GM12878 (cell line): ENCODE results near the gene LDOC1. TPM values are rescaled to one million over a fixed set of nuclear protein-coding genes. Genes with fewer than 3 reads are reported as not detected.

Experiments
- ATAC-seq: fragments of 200-7000 bp; cut with Tn5 transposase; 3 replicates; pipeline ENCODE4 v1.9.1; 2020; ENCODE audit warnings: mild to moderate bottlenecking, moderate library complexity
- BruUV-seq: library from RNA; stranded (reverse); fragments of 400-500 nt; replicated peaks from 2 replicates; lab custom pipeline; 2021; lab: Mats Ljungman, UMichigan
- CTCF ChIA-PET: fragments of 300-600 bp; sonication (Branson Sonifier 250); formaldehyde crosslinking; extraction: SDS; loops from one replicate; lab custom pipeline; 2021; ENCODE audit warnings: inconsistent platforms; lab: Yijun Ruan, JAX
- POLR2A ChIA-PET: fragments of 350-600 bp; formaldehyde crosslinking; extraction: SDS; loops from one replicate; lab custom pipeline; 2021; ENCODE audit warnings: inconsistent platforms; lab: Charles Lee
- RAD21 ChIA-PET: fragments of 300-600 bp; sonication (Branson Sonifier 250); formaldehyde crosslinking; loops from one replicate; lab custom pipeline; 2023; ENCODE audit warnings: antibody characterized with exemption; ENCODE audit not compliant: unreplicated experiment; lab: Charles Lee
- SMC1A ChIA-PET: fragments of 300-600 bp; sonication (Branson Sonifier 250); formaldehyde crosslinking; loops from one replicate; lab custom pipeline; 2023; ENCODE audit not compliant: unreplicated experiment, uncharacterized antibody; lab: Charles Lee
- DNase-seq: peaks from one replicate; pipeline ENCODE4 v3.0.0-alpha.2; 2011; ENCODE audit warnings: low read depth, low spot score
- FAIRE-seq: peaks from 3 replicates; lab custom pipeline; 2011; peaks lifted over from hg19 to GRCh38; lab: Jason Lieb, UNC
- H2AFZ ChIP-seq: 2 replicates; pipeline ENCODE4 v1.6.0; 2011; ENCODE audit warnings: low read depth, low read length, control low read depth; ENCODE audit not compliant: control insufficient read depth
- H3K27ac ChIP-seq: 2 replicates; pipeline ENCODE4 v1.5.1; 2011; ENCODE audit warnings: control low read depth; ENCODE audit not compliant: control insufficient read depth, insufficient read depth
- H3K27me3 ChIP-seq, 2 experiments: replicated peaks in 1 of 2; 2 replicates each; pipeline versions ENCODE4 v1.6.0 to v1.6.1; 2011; ENCODE audit warnings: low read length in 1 of 2; ENCODE audit not compliant: control insufficient read depth in 2 of 2, insufficient read depth in 2 of 2
- H3K36me3 ChIP-seq, 2 experiments: 2 replicates each; pipeline ENCODE4 v1.5.1; 2011; ENCODE audit warnings: low read length in 1 of 2; ENCODE audit not compliant: control insufficient read depth in 2 of 2, insufficient read depth in 2 of 2
- H3K4me1 ChIP-seq: 2 replicates; pipeline ENCODE4 v1.6.1; 2011; ENCODE audit warnings: mild to moderate bottlenecking, low read length, moderate library complexity, mixed read lengths; ENCODE audit not compliant: control insufficient read depth, insufficient read depth
- H3K4me2 ChIP-seq: 2 replicates; pipeline ENCODE4 v1.6.0; 2011; ENCODE audit warnings: control low read depth; ENCODE audit not compliant: control insufficient read depth, insufficient read depth
- H3K4me3 ChIP-seq: fragments of 200-600 bp; sonication (generic); 2 replicates; pipeline ENCODE4 v1.5.1; 2016
- H3K79me2 ChIP-seq: 2 replicates; pipeline ENCODE4 v1.6.0; 2011; ENCODE audit warnings: low read length; ENCODE audit not compliant: control insufficient read depth, insufficient read depth
- H3K9ac ChIP-seq: 2 replicates; pipeline ENCODE4 v1.8.0; 2011; ENCODE audit warnings: low read length, control low read depth, mixed read lengths; ENCODE audit not compliant: control insufficient read depth, insufficient read depth
- H3K9me3 ChIP-seq: replicated peaks from 3 replicates; pipeline ENCODE4 v1.5.1; 2011; ENCODE audit warnings: mild to moderate bottlenecking, low read length; ENCODE audit not compliant: control insufficient read depth, insufficient read depth
- H4K20me1 ChIP-seq: 2 replicates; pipeline ENCODE4 v1.6.0; 2011; ENCODE audit not compliant: control insufficient read depth, insufficient read depth
- ATF7 ChIP-seq: fragments of 450-650 bp; IDR thresholded peaks from 2 replicates; pipeline ENCODE4 v1.6.1; 2016; ENCODE audit warnings: low read depth, mild to moderate bottlenecking
- BACH1 ChIP-seq: fragments of 450-650 bp; IDR thresholded peaks from 2 replicates; pipeline ENCODE4 v1.6.1; 2017; ENCODE audit warnings: mild to moderate bottlenecking, borderline replicate concordance
- EZH2 ChIP-seq: IDR thresholded peaks from 2 replicates; pipeline ENCODE4 v1.6.1; 2012; ENCODE audit warnings: low read depth, mild to moderate bottlenecking, control low read depth, inconsistent platforms, low read length, borderline replicate concordance; ENCODE audit not compliant: control insufficient read depth
- FOS ChIP-seq: IDR thresholded peaks from 3 replicates; pipeline ENCODE4 v1.6.1; 2011; ENCODE audit warnings: borderline replicate concordance; ENCODE audit not compliant: insufficient read length; ENCODE audit errors: extremely low read depth
- FOXM1 ChIP-seq: IDR thresholded peaks from 2 replicates; pipeline ENCODE4 v1.6.1; 2012; ENCODE audit warnings: low read depth, mild to moderate bottlenecking, inconsistent platforms, low read length, moderate library complexity
- MTA3 ChIP-seq: IDR thresholded peaks from 2 replicates; pipeline ENCODE4 v1.6.1; 2012; ENCODE audit warnings: low read length, inconsistent platforms, borderline replicate concordance
- NFXL1 ChIP-seq: fragments of 450-650 bp; IDR thresholded peaks from 2 replicates; pipeline ENCODE4 v1.6.1; 2017; ENCODE audit warnings: antibody characterized with exemption, mild to moderate bottlenecking, borderline replicate concordance
- SIN3A ChIP-seq: IDR thresholded peaks from 2 replicates; pipeline ENCODE4 v1.6.1; 2012; ENCODE audit warnings: low read depth, low read length, improper control_type of control experiment
- SPI1 ChIP-seq: IDR thresholded peaks from 2 replicates; pipeline ENCODE4 v1.6.1; 2011; ENCODE audit warnings: low read depth, mild to moderate bottlenecking, low read length, moderate library complexity, borderline replicate concordance; ENCODE audit not compliant: insufficient read depth
- WGBS: methylation state at CpG from one replicate; pipeline ENCODE4 v1.1.6; 2016; ENCODE audit warnings: low lambda C conversion rate; ENCODE audit not compliant: insufficient replicate concordance, insufficient coverage; ENCODE audit errors: missing lambda C conversion rate; 5-methylcytosine and 5-hydroxymethylcytosine counted together
- in situ Hi-C: fragments of 300-500 bp; cut with MboI; formaldehyde crosslinking; loops from 9 replicates; pipeline ENCODE4 v1.14.3; 2018; ENCODE audit warnings: mixed read lengths
- intact Hi-C: fragments of 100-400 bp; cut with micrococcal nuclease; formaldehyde crosslinking; loops from one replicate; pipeline ENCODE4 v1.14.2; 2022; ENCODE audit not compliant: unreplicated experiment
- polyA plus RNA-seq, 11 experiments: library from polyadenylated mRNA; depleted of rRNA in 4 of 11; unstranded in 6 of 11; stranded (reverse) in 5 of 11; fragments of >200 nt; fragmentation: Nextera tagmentation in 4 of 11; fragmentation: Illumina TruSeq in 1 of 11; extraction: Ambion mirVana in 4 of 11; extraction: Trizol in 1 of 11; gene quantifications; 1 replicate in 1 of 11; 2 replicates in 10 of 11; pipeline versions ENCODE4 v1.2.1 to v1.2.3, GENCODE V29; 2011 to 2016; ENCODE audit warnings: inconsistent platforms in 2 of 11, missing spikeins in 2 of 11, low read depth in 1 of 11
- total RNA-seq, 4 experiments: library from RNA; depleted of rRNA in 3 of 4; stranded (reverse); fragments of >200 nt in 3 of 4; fragmentation: Illumina TruSeq in 1 of 4; extraction: Trizol in 1 of 4; gene quantifications; 2 replicates each; pipeline versions ENCODE4 v1.2.1 to v1.2.3, GENCODE V29; 2013 to 2021
- TF ChIP-seq, protein P1 (sequence below): fragments of 450-650 bp; IDR thresholded peaks from 2 replicates; pipeline ENCODE4 v1.6.1; 2017; ENCODE audit warnings: borderline replicate concordance
- TF ChIP-seq, protein P2 (sequence below): fragments of 450-650 bp; conservative IDR thresholded peaks from 2 replicates; pipeline ENCODE4 v1.6.1; 2017; ENCODE audit warnings: mild to moderate bottlenecking, moderate library complexity

Gene LDOC1
- total and polyA plus RNA-seq, 10 of the 15 experiments (the other 5 are each of a cell fraction or from before 2014, with no cell fraction given) = 0.04 to 0.28 (median 0.11) TPM; not detected in 7

DNA sequence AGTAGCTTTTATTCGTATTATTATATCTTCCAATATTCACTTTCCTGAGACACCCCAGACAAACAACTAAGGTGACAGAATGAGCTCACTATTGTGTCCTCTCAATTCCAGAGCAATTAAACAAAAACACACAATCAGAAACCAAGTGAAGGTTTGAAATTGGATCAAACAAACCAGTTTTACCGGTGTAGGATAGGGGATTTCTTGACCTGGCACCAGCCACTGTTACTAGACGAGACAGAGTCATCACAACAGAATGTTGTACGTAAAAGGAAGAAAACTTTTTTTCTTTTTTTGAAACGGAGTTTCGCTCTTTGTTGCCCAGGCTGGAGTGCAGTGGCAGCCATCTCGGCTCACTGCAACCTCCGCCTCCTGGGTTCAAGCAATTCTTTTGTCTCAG, 43.7 kb downstream of the LDOC1 start:
- H3K79me2 ChIP-seq = no peaks in the 10 kb centered on the region
- no TSS peak for BruUV-seq
- H3K4me1 ChIP-seq = no peaks in the 10 kb centered on the region
- no peak overlapping the region for H3K4me3 ChIP-seq
- in situ Hi-C loops (no loop called here), intact Hi-C loops (no loop called here)
- TF ChIP-seq, protein P1, sequence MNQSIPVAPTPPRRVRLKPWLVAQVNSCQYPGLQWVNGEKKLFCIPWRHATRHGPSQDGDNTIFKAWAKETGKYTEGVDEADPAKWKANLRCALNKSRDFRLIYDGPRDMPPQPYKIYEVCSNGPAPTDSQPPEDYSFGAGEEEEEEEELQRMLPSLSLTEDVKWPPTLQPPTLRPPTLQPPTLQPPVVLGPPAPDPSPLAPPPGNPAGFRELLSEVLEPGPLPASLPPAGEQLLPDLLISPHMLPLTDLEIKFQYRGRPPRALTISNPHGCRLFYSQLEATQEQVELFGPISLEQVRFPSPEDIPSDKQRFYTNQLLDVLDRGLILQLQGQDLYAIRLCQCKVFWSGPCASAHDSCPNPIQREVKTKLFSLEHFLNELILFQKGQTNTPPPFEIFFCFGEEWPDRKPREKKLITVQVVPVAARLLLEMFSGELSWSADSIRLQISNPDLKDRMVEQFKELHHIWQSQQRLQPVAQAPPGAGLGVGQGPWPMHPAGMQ = no peak
- TF ChIP-seq EZH2 = no peak
- TF ChIP-seq NFXL1 = no peak
- TF ChIP-seq BACH1 = no peak
- no peak for TF ChIP-seq MTA3
- TF ChIP-seq ATF7 = no peak
- no peak for TF ChIP-seq FOS
- TF ChIP-seq FOXM1 = no peak
- TF ChIP-seq, protein P2, sequence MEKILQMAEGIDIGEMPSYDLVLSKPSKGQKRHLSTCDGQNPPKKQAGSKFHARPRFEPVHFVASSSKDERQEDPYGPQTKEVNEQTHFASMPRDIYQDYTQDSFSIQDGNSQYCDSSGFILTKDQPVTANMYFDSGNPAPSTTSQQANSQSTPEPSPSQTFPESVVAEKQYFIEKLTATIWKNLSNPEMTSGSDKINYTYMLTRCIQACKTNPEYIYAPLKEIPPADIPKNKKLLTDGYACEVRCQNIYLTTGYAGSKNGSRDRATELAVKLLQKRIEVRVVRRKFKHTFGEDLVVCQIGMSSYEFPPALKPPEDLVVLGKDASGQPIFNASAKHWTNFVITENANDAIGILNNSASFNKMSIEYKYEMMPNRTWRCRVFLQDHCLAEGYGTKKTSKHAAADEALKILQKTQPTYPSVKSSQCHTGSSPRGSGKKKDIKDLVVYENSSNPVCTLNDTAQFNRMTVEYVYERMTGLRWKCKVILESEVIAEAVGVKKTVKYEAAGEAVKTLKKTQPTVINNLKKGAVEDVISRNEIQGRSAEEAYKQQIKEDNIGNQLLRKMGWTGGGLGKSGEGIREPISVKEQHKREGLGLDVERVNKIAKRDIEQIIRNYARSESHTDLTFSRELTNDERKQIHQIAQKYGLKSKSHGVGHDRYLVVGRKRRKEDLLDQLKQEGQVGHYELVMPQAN = no peak
- TF ChIP-seq SPI1 = no peak
- no peak for TF ChIP-seq SIN3A
- ChIA-PET CTCF (no interaction called here), RAD21 (no interaction called here), POLR2A (no interaction called here), SMC1A (no interaction called here)
- WGBS = 52% methylated on average over 8 of the region's 8 CpGs
- DNase-seq (no peak), ATAC-seq (no peak), FAIRE-seq (no peak)
- no peak overlapping the region for H3K4me2 ChIP-seq
- no peaks in the 10 kb centered on the region for H3K36me3 ChIP-seq
- no peak overlapping the region for H3K27ac ChIP-seq
- H2AFZ ChIP-seq = no peak overlapping the region
- no peaks in the 10 kb centered on the region for H4K20me1 ChIP-seq
- no peak overlapping the region for H3K9ac ChIP-seq
- H3K27me3 ChIP-seq = no peaks in the 10 kb centered on the region
- H3K9me3 ChIP-seq = no peaks in the 10 kb centered on the region
